Measurements from ENCODE around the gene MRM2.

The MRM2 gene

GRCh38 chr7:2245883-2246675 lies 4.1 kb upstream of the MRM2 start:
- no peak for DNase-seq (ENCODE audit: low read depth)

GRCh38 chr7:2244404-2244995 lies 2.5 kb upstream of the MRM2 start:
- no peak for DNase-seq (ENCODE audit: low read depth)

- DNase-seq (ENCODE audit: low read depth): no peak
These were observed 1.5 kb upstream of the MRM2 start for GRCh38 chr7:2243458-2243857.

GRCh38 chr7:2242541-2243429 lies 780 bp upstream of the MRM2 start:
- DNase-seq (ENCODE audit: low read depth): no peak

- no peak for DNase-seq (ENCODE audit: low read depth)
These were observed 2.8 kb downstream of the MRM2 start for GRCh38 chr7:2239242-2239641.

- no peak for DNase-seq (ENCODE audit: low read depth)
These were observed 4.8 kb downstream of the MRM2 start for GRCh38 chr7:2237109-2237602.

GRCh38 chr7:2233926-2234325 lies 8.1 kb downstream of the MRM2 start:
- DNase-seq (ENCODE audit: low read depth): no peak

GRCh38 chr7:2232766-2233520 lies 9.1 kb downstream of the MRM2 start, which contains the start of gene MAD1L1:
MAD1L1 (minus strand) TSS chr7:2232945; CDS start chr7:2230133, 2,812 bp downstream.
- DNase-seq (ENCODE audit: low read depth): peak; percentile 79

GRCh38 chr7:2231992-2232765 lies 9.8 kb downstream of the MRM2 start:
- no peak for DNase-seq (ENCODE audit: low read depth)

- DNase-seq (ENCODE audit: low read depth): no peak
These were observed 11.1 kb downstream of the MRM2 start for GRCh38 chr7:2230882-2231281.

GRCh38 chr7:2230226-2230625 lies 11.8 kb downstream of the MRM2 start:
- DNase-seq (ENCODE audit: low read depth): no peak

GRCh38 chr7:2229467-2229866 lies 12.5 kb downstream of the MRM2 start:
- DNase-seq (ENCODE audit: low read depth): no peak

- DNase-seq (ENCODE audit: low read depth): no peak
These were observed 13.1 kb downstream of the MRM2 start for GRCh38 chr7:2228921-2229320.

GRCh38 chr7:2227699-2228098 lies 14.3 kb downstream of the MRM2 start:
- DNase-seq (ENCODE audit: low read depth): no peak

GRCh38 chr7:2225830-2226229 lies 16.2 kb downstream of the MRM2 start:
- DNase-seq (ENCODE audit: low read depth): no peak

GRCh38 chr7:2225336-2225735 lies 16.7 kb downstream of the MRM2 start:
- DNase-seq (ENCODE audit: low read depth): no peak

- no peak for DNase-seq (ENCODE audit: low read depth)
These were observed 17.1 kb downstream of the MRM2 start for GRCh38 chr7:2224934-2225333.

GRCh38 chr7:2224491-2224928 lies 17.5 kb downstream of the MRM2 start:
- no peak for DNase-seq (ENCODE audit: low read depth)

- no peak for DNase-seq (ENCODE audit: low read depth)
These were observed 18.7 kb downstream of the MRM2 start for GRCh38 chr7:2223321-2223720.

GRCh38 chr7:2222516-2222915 lies 19.5 kb downstream of the MRM2 start:
- DNase-seq (ENCODE audit: low read depth): no peak

- DNase-seq (ENCODE audit: low read depth): no peak
These were observed 21.1 kb downstream of the MRM2 start for GRCh38 chr7:2220954-2221353.

All from activated T-helper 9 cell treated with anti-CD3 and anti-CD28 coated beads, Interleukin-2, amount 50 U/mL, for 16 hours (primary cell).